Measurements from ENCODE around the gene CIBAR2.

DNA sequence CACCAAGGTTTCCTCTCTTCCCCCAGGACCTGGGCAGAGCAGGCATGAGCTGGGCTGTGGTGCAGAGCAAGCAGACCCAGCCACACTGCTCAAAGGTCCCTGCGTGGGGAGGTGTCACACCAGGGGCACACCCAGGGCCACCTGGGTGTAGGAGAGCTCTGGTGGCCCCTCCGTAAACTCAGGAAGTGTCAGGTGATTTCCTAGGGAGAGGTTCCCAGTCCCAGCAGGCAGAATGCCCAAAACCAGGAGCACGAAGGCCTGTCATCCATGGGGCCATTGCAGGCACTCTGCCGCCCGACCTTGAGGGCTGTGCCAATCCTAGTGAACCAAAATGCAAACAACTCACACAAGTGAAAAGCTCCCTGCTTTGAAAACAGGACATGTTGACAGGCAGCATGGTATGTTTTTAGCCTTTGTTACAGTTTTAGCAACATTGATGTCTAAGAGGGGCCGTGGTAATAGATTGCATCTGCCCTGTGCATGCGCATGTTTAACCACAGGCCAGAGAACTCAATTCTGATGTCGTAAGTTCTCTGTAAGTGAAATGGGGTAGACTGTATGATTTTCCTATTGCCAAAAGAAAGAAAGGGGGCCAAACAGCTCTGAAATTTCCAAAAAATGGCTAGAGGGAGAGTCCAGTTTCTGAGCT, 21.3 kb downstream of the CIBAR2 start:
- TF ChIP-seq POLR2A (IDR thresholded peaks at IDR 0.05), result no peak
- TF ChIP-seq, protein P1, sequence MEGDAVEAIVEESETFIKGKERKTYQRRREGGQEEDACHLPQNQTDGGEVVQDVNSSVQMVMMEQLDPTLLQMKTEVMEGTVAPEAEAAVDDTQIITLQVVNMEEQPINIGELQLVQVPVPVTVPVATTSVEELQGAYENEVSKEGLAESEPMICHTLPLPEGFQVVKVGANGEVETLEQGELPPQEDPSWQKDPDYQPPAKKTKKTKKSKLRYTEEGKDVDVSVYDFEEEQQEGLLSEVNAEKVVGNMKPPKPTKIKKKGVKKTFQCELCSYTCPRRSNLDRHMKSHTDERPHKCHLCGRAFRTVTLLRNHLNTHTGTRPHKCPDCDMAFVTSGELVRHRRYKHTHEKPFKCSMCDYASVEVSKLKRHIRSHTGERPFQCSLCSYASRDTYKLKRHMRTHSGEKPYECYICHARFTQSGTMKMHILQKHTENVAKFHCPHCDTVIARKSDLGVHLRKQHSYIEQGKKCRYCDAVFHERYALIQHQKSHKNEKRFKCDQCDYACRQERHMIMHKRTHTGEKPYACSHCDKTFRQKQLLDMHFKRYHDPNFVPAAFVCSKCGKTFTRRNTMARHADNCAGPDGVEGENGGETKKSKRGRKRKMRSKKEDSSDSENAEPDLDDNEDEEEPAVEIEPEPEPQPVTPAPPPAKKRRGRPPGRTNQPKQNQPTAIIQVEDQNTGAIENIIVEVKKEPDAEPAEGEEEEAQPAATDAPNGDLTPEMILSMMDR (IDR thresholded peaks at IDR 0.05), result no peak

Data from Peyer's patch (tissue), 4 donors.